ENCODE data around the gene TBC1D24. TPM values are rescaled to one million over a fixed set of nuclear protein-coding genes. Genes with fewer than 3 reads are reported as not detected.

TBC1D24 gene
- total and polyA plus RNA-seq, 9 of the 15 experiments (the other 6 are each of a cell fraction or from before 2014, with no cell fraction given) = 1.7 to 22.6 (median 7.2) TPM

DNA sequence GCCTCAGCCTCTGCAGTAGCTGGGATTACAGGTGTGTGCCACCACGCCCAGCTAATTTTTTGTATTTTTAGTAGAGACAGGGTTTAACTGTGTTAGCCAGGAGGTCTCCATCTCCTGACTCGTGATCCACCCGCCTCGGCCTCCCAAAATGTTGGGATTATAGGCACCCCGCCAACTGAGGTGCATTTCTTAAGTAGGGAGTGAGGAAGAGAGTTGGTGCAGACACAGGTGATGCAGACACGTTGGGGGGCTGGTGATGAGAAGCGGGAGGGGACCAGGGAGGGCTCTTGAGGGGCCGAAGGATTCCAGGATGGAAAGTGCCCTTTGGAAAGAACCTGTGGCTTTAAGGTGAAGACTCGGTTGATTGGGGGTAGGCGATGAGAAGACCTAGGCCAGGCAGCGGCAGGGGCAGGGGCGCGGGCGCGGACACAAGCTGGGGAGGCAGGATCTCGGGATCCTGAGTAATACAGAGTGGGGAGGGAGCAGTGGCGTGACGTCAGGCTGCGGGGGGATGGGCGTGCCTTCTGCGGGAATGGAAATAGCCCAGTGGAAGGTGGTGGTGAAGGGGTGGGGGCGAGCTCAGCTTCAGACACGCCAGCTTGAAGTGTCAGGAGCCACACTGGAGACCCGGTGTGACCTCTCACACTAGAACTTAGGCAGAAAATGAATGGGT is 36.3 kb downstream of the TBC1D24 start (continued):
- TF ChIP-seq, protein P1, sequence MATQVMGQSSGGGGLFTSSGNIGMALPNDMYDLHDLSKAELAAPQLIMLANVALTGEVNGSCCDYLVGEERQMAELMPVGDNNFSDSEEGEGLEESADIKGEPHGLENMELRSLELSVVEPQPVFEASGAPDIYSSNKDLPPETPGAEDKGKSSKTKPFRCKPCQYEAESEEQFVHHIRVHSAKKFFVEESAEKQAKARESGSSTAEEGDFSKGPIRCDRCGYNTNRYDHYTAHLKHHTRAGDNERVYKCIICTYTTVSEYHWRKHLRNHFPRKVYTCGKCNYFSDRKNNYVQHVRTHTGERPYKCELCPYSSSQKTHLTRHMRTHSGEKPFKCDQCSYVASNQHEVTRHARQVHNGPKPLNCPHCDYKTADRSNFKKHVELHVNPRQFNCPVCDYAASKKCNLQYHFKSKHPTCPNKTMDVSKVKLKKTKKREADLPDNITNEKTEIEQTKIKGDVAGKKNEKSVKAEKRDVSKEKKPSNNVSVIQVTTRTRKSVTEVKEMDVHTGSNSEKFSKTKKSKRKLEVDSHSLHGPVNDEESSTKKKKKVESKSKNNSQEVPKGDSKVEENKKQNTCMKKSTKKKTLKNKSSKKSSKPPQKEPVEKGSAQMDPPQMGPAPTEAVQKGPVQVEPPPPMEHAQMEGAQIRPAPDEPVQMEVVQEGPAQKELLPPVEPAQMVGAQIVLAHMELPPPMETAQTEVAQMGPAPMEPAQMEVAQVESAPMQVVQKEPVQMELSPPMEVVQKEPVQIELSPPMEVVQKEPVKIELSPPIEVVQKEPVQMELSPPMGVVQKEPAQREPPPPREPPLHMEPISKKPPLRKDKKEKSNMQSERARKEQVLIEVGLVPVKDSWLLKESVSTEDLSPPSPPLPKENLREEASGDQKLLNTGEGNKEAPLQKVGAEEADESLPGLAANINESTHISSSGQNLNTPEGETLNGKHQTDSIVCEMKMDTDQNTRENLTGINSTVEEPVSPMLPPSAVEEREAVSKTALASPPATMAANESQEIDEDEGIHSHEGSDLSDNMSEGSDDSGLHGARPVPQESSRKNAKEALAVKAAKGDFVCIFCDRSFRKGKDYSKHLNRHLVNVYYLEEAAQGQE (IDR thresholded peaks at IDR 0.05; ENCODE audit: borderline replicate concordance) = no peak
- TF ChIP-seq, protein P1 (CRISPR knock-in tag; IDR thresholded peaks at IDR 0.05; ENCODE audit: low read depth) = no peak
- TF ChIP-seq ESRRB (CRISPR knock-in tag; IDR thresholded peaks at IDR 0.05; ENCODE audit: borderline replicate concordance) (no peak), POLR3A (IDR thresholded peaks at IDR 0.05; ENCODE audit: borderline replicate concordance, extremely low read depth, insufficient read depth, insufficient read length) (no peak), FOXJ2 (tag; IDR thresholded peaks at IDR 0.05) (no peak), ZZZ3 (IDR thresholded peaks at IDR 0.05) (no peak), ADNP (tag; IDR thresholded peaks at IDR 0.05) (no peak), SPI1 (IDR thresholded peaks at IDR 0.05; ENCODE audit: borderline replicate concordance, low read depth, low read length) (no peak), HCFC1 (IDR thresholded peaks at IDR 0.05; ENCODE audit: low read depth, low read length) (no peak), SMARCB1 (IDR thresholded peaks at IDR 0.05; ENCODE audit: insufficient read length, low read depth) (no peak), ZNF12 (CRISPR knock-in tag; IDR thresholded peaks at IDR 0.05) (no peak)
- TF ChIP-seq, protein P2, sequence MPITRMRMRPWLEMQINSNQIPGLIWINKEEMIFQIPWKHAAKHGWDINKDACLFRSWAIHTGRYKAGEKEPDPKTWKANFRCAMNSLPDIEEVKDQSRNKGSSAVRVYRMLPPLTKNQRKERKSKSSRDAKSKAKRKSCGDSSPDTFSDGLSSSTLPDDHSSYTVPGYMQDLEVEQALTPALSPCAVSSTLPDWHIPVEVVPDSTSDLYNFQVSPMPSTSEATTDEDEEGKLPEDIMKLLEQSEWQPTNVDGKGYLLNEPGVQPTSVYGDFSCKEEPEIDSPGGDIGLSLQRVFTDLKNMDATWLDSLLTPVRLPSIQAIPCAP (CRISPR knock-in tag; IDR thresholded peaks at IDR 0.05; ENCODE audit: borderline replicate concordance) = no peak
- TF ChIP-seq, protein P3, sequence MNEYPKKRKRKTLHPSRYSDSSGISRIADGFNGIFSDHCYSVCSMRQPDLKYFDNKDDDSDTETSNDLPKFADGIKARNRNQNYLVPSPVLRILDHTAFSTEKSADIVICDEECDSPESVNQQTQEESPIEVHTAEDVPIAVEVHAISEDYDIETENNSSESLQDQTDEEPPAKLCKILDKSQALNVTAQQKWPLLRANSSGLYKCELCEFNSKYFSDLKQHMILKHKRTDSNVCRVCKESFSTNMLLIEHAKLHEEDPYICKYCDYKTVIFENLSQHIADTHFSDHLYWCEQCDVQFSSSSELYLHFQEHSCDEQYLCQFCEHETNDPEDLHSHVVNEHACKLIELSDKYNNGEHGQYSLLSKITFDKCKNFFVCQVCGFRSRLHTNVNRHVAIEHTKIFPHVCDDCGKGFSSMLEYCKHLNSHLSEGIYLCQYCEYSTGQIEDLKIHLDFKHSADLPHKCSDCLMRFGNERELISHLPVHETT (CRISPR knock-in tag; conservative IDR thresholded peaks at IDR 0.05 in 1 of 2, IDR thresholded peaks at IDR 0.05 in 1 of 2) = no peak
